Astrocyte of the spinal cord (primary cell): Measurements from ENCODE around the gene GPHA2.

Experiments
- DNase-seq: peaks from one replicate; pipeline ENCODE4 v3.0.0; 2011; ENCODE audit warnings: low read depth, low spot score
- H3K4me3 ChIP-seq: 2 replicates; pipeline ENCODE4 v1.5.1; 2011; ENCODE audit warnings: low read depth, mild to moderate bottlenecking, low read length, moderate library complexity
- CTCF ChIP-seq: IDR thresholded peaks from 2 replicates; pipeline ENCODE4 v1.5.1; 2012; ENCODE audit warnings: low read depth, mild to moderate bottlenecking, low read length, inconsistent platforms
- in situ Hi-C: cut with HindIII; loops from 2 replicates; pipeline ENCODE4 v1.10.0; 2017; ENCODE audit warnings: low sequenced_read_pairs

GPHA2 gene

GRCh38 chr11:64967375-64967774, 31.7 kb upstream of the GPHA2 start:
- no peak for TF ChIP-seq CTCF
- DNase-seq: no peak
- H3K4me3 ChIP-seq: no peak overlapping the region
- in situ Hi-C loops: no loop called here

- in situ Hi-C loops: no loop called here
- no peak for DNase-seq
- H3K4me3 ChIP-seq: no peak overlapping the region
- TF ChIP-seq CTCF: no peak
Measured at GRCh38 chr11:64963072-64963631, 27.5 kb upstream of the GPHA2 start.

- in situ Hi-C loops: no loop called here
- no peak overlapping the region for H3K4me3 ChIP-seq
- DNase-seq: no peak
- no peak for TF ChIP-seq CTCF
Measured at GRCh38 chr11:64960719-64961118, 25.0 kb upstream of the GPHA2 start.

GRCh38 chr11:64959498-64959897, 23.8 kb upstream of the GPHA2 start:
- TF ChIP-seq CTCF: no peak
- no peak overlapping the region for H3K4me3 ChIP-seq
- DNase-seq: no peak
- in situ Hi-C loops: no loop called here

GRCh38 chr11:64954201-64954600, 18.5 kb upstream of the GPHA2 start:
- H3K4me3 ChIP-seq: no peak overlapping the region
- no peak for DNase-seq
- no peak for TF ChIP-seq CTCF
- in situ Hi-C loops: no loop called here

- H3K4me3 ChIP-seq: no peak overlapping the region
- no peak for DNase-seq
- no peak for TF ChIP-seq CTCF
- in situ Hi-C loops: no loop called here
Measured at GRCh38 chr11:64951529-64951928, 15.8 kb upstream of the GPHA2 start.
